CD4-positive, alpha-beta T cell treated with Interleukin-4 for 4 hours (primary cell): ENCODE data around the gene LIN54.
A peak's percentile ranks its signal among the peaks of the same experiment; 100 is the strongest.
"Not testable (repeated sequence)": the region's sequence is repeated elsewhere in the genome, so short reads cannot be mapped to it uniquely, and the experiment has no call there.

ENCODE experiments used
- DNase-seq: peaks from one replicate; pipeline ENCODE4 v3.0.0-alpha.2; 2020

LIN54 gene

DNA sequence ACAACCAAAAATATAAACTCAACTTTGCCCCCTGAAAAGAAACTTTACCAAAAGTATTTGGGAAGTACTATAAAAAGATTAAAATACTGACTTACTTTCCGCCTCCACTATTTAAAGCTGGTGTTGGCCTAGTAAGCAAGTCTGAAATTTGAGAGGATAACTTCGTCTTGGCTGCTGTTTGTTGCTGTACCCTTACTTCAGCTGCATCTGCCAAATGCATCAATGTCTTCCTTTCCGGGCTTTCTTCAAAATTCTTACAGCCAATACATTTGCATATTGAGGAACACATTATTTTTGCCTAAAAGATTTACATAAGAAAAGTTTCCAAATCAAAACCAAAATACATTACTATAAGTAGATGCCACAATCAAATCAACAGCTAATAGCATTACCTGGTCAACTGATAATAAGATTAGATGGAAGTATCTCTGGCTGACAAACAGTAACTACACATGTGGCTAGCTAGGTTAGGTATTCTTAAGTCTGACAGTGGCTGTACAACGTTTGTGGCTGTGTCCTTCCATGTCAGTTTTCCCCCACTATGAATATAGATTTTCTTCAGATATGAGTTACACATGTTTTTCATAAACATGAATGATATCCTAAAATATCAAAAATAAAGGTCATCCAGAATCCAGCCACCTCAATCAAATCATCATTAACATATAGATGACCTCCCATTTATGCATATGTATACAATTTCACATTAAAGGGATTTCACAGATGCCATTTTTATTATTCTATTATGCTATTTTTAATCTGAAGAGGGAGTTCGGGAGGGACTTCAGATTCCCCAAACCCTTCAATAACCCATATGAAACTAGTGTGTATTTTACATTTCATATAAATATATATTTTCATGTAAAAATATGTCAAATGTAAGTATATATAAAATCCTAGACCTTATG is 79.5 kb downstream of the LIN54 start:
- no peak for DNase-seq

- no peak for DNase-seq
These were observed 88.8 kb downstream of the LIN54 start for GRCh38 chr4:82921795-82922194.

DNA sequence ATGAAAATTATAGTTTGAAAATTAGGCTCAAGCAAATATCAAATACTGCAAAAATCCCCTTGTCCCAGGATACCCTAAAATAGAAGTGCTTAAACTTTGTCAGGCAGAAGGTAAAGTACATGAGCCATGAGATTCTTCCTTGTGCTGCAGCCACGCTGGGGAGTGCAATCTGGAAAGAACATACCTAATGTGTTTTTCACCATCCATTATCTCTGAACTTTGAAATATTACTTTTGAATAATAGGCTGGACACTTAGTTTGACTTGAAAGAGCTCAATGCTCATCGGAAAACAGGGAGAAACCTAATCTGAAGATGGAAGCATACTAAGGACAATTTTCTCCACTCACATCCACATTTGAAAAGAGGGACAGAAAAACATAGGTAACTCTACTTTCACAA is 91.2 kb downstream of the LIN54 start:
- no peak for DNase-seq

GRCh38 chr4:82918091-82918490 is 92.5 kb downstream of the LIN54 start:
- DNase-seq, result no peak

- not testable (repeated sequence) for DNase-seq
These were observed 96.7 kb downstream of the LIN54 start for GRCh38 chr4:82913968-82914367.

- no peak for DNase-seq
These were observed 97.3 kb downstream of the LIN54 start for GRCh38 chr4:82913305-82913704.

DNA sequence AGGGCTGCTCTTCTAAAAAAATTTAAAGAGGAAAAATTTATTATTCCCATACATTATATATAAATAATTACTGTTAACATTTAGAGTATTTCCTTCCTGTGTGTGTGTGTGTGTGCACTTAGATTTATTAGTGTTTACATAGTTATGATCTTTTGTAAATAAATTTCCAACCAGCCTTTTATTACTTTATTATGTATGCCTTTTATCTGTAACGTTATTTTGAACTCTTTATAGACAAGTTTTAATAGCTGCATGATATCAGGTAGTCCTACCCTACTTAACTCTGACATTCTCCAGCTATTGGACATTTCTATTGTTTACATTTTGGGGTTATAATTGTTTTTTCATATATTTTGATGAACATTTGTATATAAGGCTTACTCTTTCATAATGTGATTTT is 101.3 kb downstream of the LIN54 start:
- DNase-seq, result no peak

- no peak for DNase-seq
These were observed 104.2 kb downstream of the LIN54 start for GRCh38 chr4:82906469-82906868.

- DNase-seq, result peak; percentile 72
These were observed 105.4 kb downstream of the LIN54 start for GRCh38 chr4:82905205-82905604.

- DNase-seq, result no peak
These were observed 106.9 kb downstream of the LIN54 start for GRCh38 chr4:82903737-82904136.

GRCh38 chr4:82901183-82901718 is 109.4 kb downstream of the LIN54 start:
- DNase-seq, result no peak

GRCh38 chr4:82900411-82901182 is 110.0 kb downstream of the LIN54 start, which contains the start of gene THAP9:
THAP9 (plus strand) TSS chr4:82900735; CDS start chr4:82900803, 68 bp downstream.
- DNase-seq, result peak; percentile 99

DNA sequence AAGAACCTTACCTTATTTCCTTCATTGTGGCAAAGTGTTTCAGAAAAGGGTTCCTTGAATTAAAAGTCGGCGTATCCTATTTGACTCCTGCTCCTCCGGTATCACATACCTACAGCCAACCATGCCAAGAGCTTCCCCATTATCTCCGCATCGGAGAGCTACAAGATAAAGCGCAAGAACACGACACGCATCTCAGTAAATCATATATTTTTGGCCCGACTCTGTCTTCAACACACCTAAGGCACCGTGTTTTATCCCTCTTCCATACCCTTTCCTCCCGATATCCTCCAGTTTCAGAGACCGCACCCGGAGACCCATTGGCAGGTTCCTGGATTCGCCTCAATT is 110.6 kb downstream of the LIN54 start:
- no peak for DNase-seq

GRCh38 chr4:82899374-82900065 is 111.1 kb downstream of the LIN54 start:
- no peak for DNase-seq

DNA sequence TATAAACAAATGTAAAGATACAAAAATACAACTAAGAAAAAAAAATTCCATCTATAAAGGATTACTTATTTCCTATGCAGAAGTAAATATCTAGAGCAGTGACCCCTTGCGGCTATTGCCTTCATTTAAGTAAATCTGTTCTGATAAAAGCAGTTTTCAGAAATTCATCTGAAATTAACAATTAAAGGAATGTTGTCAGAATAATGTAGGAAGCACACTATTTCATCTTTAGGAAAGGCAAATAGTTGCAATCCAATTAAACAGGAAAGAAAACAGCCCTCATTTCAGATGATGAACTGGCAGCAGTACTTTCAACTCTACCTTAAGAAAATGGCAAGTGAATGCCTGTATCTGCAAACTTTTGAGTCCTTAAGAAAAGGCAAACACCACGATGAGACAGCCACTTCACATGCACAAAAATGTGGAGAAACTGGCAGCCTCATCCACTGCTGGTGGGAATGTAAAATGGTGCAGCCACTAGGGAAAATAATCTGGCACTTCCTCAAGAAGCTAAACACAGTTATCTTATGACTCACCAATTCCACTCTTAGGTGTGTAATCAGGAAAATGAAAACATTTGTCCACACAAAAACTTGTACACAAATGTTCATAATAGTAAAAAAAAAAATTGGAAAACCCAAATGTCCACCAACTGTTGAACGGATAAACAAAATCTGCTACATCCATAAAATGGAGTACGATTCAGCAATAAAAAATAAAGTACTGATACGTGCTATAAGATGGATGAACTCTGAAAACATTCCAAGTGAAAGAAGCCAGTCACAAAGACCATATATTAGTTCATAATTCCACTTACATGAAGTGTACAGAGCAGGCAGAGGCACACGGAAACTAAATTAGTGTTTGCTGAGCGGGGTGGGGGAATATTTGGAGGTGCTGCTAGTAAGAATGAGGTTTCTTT is 112.0 kb downstream of the LIN54 start:
- DNase-seq, result peak; percentile 41

GRCh38 chr4:82896755-82897154 is 113.9 kb downstream of the LIN54 start:
- DNase-seq, result no peak

- DNase-seq, result no peak
These were observed 116.7 kb downstream of the LIN54 start for GRCh38 chr4:82893942-82894341.

GRCh38 chr4:82892467-82892802 is 118.2 kb downstream of the LIN54 start:
- DNase-seq, result no peak

GRCh38 chr4:82891707-82892466 is 118.7 kb downstream of the LIN54 start:
- DNase-seq, result no peak

DNA sequence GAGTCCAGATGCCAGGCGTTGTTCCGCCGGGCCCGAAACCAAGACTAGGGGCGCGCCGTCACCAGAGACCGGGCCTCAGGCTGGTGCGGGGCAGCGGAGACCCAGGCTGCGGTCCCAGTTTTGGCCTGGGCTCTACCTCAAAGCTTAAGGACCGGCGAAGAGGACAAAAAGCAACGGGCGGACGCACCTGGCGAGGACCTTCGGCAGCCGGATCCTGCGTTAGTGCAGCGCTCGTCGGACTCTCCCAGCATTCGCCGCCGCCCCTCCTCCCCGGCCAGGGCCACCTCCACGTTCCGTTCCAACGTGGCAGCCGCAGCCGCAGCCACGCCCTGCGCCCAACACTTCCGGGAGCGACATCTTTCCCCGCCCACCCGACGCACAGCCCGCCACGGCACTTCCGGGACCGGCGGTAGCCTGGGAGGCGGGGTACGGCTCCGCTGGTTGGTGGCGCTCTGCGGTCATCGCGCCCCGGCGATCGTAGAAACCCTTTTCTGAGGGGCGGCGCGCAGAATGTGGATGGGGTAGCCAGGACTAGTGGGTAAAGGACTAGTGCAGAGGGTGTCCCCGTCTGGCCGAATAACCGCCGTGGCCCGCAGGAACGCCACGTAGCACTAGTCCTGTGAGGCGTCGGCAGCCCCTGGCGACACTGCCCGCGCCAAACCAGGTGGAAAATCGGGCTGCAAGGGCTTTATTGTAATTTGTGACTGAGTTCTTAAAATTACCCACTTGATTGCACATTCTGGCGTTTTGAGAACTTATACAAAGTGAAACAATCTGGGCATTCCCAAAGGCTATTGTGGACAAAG is 119.5 kb downstream of the LIN54 start, which contains the start of gene SEC31A:
Gene SEC31A, minus strand, starts transcription at position 253 of the 806 bp plus-strand sequence. CDS start 9,217 bp downstream, outside the sequence.
- DNase-seq, result peak; percentile 95
